HG03521 (cell line): ENCODE data around the gene DIP2C.
A peak's percentile ranks its signal among the peaks of the same experiment; 100 is the strongest.
"Not testable (repeated sequence)": the region's sequence is repeated elsewhere in the genome, so short reads cannot be mapped to it uniquely, and the experiment has no call there.

Experiments
- ATAC-seq: cut with Tn5 transposase; IDR thresholded peaks from one replicate; pipeline ENCODE4 v1.9.1; 2021; ENCODE audit warnings: mild to moderate bottlenecking, moderate library complexity; ENCODE audit not compliant: unreplicated experiment

DIP2C gene

GRCh38 chr10:324593-324992 is 364.9 kb downstream of the DIP2C start:
- no peak for ATAC-seq

GRCh38 chr10:323651-324293 is 365.7 kb downstream of the DIP2C start:
- ATAC-seq = peak; percentile 87

- not testable (repeated sequence) for ATAC-seq
Observed at GRCh38 chr10:323046-323445, 366.4 kb downstream of the DIP2C start.

GRCh38 chr10:320771-321170 is 368.7 kb downstream of the DIP2C start:
- no peak for ATAC-seq

GRCh38 chr10:317926-318325 is 371.5 kb downstream of the DIP2C start:
- ATAC-seq = no peak

- peak; percentile 77 for ATAC-seq
Observed at GRCh38 chr10:317271-317769, 372.1 kb downstream of the DIP2C start.

- no peak for ATAC-seq
Observed at GRCh38 chr10:316390-316789, 373.1 kb downstream of the DIP2C start.

GRCh38 chr10:314871-315270 is 374.6 kb downstream of the DIP2C start:
- ATAC-seq = no peak

- no peak for ATAC-seq
Observed at GRCh38 chr10:314381-314780, 375.1 kb downstream of the DIP2C start.

- ATAC-seq = no peak
Observed at GRCh38 chr10:311901-312665, 377.4 kb downstream of the DIP2C start.

GRCh38 chr10:310976-311639 is 378.4 kb downstream of the DIP2C start:
- ATAC-seq = no peak

GRCh38 chr10:310371-310770 is 379.1 kb downstream of the DIP2C start:
- no peak for ATAC-seq

- no peak for ATAC-seq
Observed at GRCh38 chr10:308572-309085, 380.8 kb downstream of the DIP2C start.

- no peak for ATAC-seq
Observed at GRCh38 chr10:308101-308500, 381.4 kb downstream of the DIP2C start.

GRCh38 chr10:307659-308058 is 381.8 kb downstream of the DIP2C start:
- no peak for ATAC-seq

- ATAC-seq = no peak
Observed at GRCh38 chr10:306675-307185, 382.7 kb downstream of the DIP2C start.

- no peak for ATAC-seq
Observed at GRCh38 chr10:306007-306674, 383.3 kb downstream of the DIP2C start.

GRCh38 chr10:305034-305433 is 384.4 kb downstream of the DIP2C start:
- ATAC-seq = no peak

- no peak for ATAC-seq
Observed at GRCh38 chr10:301536-301935, 387.9 kb downstream of the DIP2C start.

- ATAC-seq = not testable (repeated sequence)
Observed at GRCh38 chr10:300580-300979, 388.9 kb downstream of the DIP2C start.

GRCh38 chr10:299969-300368 is 389.5 kb downstream of the DIP2C start:
- no peak for ATAC-seq
